ENCODE measurements around the gene SACM1L.

- no peak for TF ChIP-seq GABPA (IDR thresholded peaks at IDR 0.05; ENCODE audit: low read depth, low read length)
- no peak for TF ChIP-seq GABPA (CRISPR knock-in tag; IDR thresholded peaks at IDR 0.05; ENCODE audit: low read depth)
- TF ChIP-seq, protein P1, sequence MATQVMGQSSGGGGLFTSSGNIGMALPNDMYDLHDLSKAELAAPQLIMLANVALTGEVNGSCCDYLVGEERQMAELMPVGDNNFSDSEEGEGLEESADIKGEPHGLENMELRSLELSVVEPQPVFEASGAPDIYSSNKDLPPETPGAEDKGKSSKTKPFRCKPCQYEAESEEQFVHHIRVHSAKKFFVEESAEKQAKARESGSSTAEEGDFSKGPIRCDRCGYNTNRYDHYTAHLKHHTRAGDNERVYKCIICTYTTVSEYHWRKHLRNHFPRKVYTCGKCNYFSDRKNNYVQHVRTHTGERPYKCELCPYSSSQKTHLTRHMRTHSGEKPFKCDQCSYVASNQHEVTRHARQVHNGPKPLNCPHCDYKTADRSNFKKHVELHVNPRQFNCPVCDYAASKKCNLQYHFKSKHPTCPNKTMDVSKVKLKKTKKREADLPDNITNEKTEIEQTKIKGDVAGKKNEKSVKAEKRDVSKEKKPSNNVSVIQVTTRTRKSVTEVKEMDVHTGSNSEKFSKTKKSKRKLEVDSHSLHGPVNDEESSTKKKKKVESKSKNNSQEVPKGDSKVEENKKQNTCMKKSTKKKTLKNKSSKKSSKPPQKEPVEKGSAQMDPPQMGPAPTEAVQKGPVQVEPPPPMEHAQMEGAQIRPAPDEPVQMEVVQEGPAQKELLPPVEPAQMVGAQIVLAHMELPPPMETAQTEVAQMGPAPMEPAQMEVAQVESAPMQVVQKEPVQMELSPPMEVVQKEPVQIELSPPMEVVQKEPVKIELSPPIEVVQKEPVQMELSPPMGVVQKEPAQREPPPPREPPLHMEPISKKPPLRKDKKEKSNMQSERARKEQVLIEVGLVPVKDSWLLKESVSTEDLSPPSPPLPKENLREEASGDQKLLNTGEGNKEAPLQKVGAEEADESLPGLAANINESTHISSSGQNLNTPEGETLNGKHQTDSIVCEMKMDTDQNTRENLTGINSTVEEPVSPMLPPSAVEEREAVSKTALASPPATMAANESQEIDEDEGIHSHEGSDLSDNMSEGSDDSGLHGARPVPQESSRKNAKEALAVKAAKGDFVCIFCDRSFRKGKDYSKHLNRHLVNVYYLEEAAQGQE (IDR thresholded peaks at IDR 0.05; ENCODE audit: borderline replicate concordance in 1 of 2, low read depth in 1 of 2, low read length in 2 of 2) = no peak
- TF ChIP-seq, protein P2, sequence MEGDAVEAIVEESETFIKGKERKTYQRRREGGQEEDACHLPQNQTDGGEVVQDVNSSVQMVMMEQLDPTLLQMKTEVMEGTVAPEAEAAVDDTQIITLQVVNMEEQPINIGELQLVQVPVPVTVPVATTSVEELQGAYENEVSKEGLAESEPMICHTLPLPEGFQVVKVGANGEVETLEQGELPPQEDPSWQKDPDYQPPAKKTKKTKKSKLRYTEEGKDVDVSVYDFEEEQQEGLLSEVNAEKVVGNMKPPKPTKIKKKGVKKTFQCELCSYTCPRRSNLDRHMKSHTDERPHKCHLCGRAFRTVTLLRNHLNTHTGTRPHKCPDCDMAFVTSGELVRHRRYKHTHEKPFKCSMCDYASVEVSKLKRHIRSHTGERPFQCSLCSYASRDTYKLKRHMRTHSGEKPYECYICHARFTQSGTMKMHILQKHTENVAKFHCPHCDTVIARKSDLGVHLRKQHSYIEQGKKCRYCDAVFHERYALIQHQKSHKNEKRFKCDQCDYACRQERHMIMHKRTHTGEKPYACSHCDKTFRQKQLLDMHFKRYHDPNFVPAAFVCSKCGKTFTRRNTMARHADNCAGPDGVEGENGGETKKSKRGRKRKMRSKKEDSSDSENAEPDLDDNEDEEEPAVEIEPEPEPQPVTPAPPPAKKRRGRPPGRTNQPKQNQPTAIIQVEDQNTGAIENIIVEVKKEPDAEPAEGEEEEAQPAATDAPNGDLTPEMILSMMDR (CRISPR knock-in tag; IDR thresholded peaks at IDR 0.05) = no peak
- TF ChIP-seq POLR2A (IDR thresholded peaks at IDR 0.05; ENCODE audit: insufficient read depth in 1 of 2, low read depth in 2 of 2, low read length in 2 of 2) = no peak
- TF ChIP-seq MAF1 (CRISPR knock-in tag; IDR thresholded peaks at IDR 0.05; ENCODE audit: borderline replicate concordance) = no peak
- TF ChIP-seq, protein P3, sequence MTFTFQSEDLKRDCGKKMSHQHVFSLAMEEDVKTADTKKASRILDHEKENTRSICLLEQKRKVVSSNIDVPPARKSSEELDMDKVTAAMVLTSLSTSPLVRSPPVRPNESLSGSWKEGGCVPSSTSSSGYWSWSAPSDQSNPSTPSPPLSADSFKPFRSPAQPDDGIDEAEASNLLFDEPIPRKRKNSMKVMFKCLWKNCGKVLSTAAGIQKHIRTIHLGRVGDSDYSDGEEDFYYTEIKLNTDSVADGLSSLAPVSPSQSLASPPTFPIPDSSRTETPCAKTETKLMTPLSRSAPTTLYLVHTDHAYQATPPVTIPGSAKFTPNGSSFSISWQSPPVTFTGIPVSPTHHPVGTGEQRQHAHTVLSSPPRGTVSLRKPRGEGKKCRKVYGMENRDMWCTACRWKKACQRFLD (CRISPR knock-in tag; IDR thresholded peaks at IDR 0.05; ENCODE audit: borderline replicate concordance) = no peak
Measured at GRCh38 chr3:45754461-45754860, 65.3 kb downstream of the SACM1L start.
